BLaER1 treated with 17β-estradiol and CSF1 and Interleukin-3, amounts not matched to agents 10 nM and 100 nM (cell line): Measurements from ENCODE around the gene KCNJ11.

Experiments used
- H3K27ac ChIP-seq, 11 experiments: shearing (Covaris generic); formaldehyde crosslinking; 2 replicates each; pipeline ENCODE4 v1.8.1; 2022
- H3K27me3 ChIP-seq, 11 experiments: shearing (Covaris generic); formaldehyde crosslinking; 2 replicates each; pipeline ENCODE4 v1.8.1; 2022
- H3K36me3 ChIP-seq, 11 experiments: shearing (Covaris generic); formaldehyde crosslinking; 2 replicates each; pipeline ENCODE4 v1.8.1; 2022
- H3K4me1 ChIP-seq, 10 experiments: shearing (Covaris generic); formaldehyde crosslinking; 2 replicates each; pipeline ENCODE4 v1.8.1; 2022
- H3K4me2 ChIP-seq, 11 experiments: shearing (Covaris generic); formaldehyde crosslinking; 2 replicates each; pipeline ENCODE4 v1.8.1; 2022
- H3K4me3 ChIP-seq, 10 experiments: shearing (Covaris generic); formaldehyde crosslinking; 2 replicates each; pipeline ENCODE4 v1.8.1; 2022
- H3K9ac ChIP-seq, 11 experiments: shearing (Covaris generic); formaldehyde crosslinking; 2 replicates each; pipeline ENCODE4 v1.8.1; 2022
- H3K9me3 ChIP-seq, 11 experiments: shearing (Covaris generic); formaldehyde crosslinking; replicated peaks in 1 of 11; 2 replicates each; pipeline ENCODE4 v1.8.1; 2022
- H4K20me1 ChIP-seq, 11 experiments: shearing (Covaris generic); formaldehyde crosslinking; 2 replicates each; pipeline ENCODE4 v1.8.1; 2022
- Cebpa-rat ChIP-seq, 11 experiments: shearing (Covaris generic); IDR thresholded peaks; 2 replicates each; pipeline ENCODE4 v1.8.1; 2022

KCNJ11 gene

GRCh38 chr11:17412488-17413180, 24.2 kb upstream of the KCNJ11 start:
- no peaks in the 10 kb centered on the region for H3K36me3 ChIP-seq
- no peaks in the 10 kb centered on the region for H4K20me1 ChIP-seq
- no peaks in the 10 kb centered on the region for H3K9me3 ChIP-seq
- H3K4me2 ChIP-seq: no peak overlapping the region
- H3K27ac ChIP-seq: no peak overlapping the region
- no peak overlapping the region for H3K4me3 ChIP-seq
- TF ChIP-seq Cebpa-rat (IDR thresholded peaks at IDR 0.05): no peak
- H3K4me1 ChIP-seq: peaks cover 8 to 31% (median 22%) of the 10 kb centered on the region in 10 experiments; a peak in 18 of 20 replicates
- H3K27me3 ChIP-seq: no peaks in the 10 kb centered on the region
- no peak overlapping the region for H3K9ac ChIP-seq

GRCh38 chr11:17411418-17411817, 23.0 kb upstream of the KCNJ11 start:
- Histone ChIP-seq H3K27ac (no peak overlapping the region), H4K20me1 (no peaks in the 10 kb centered on the region), H3K9ac (0 out of 22 replicates have a peak overlapping the region, but pooled peaks of 1 of the 11 experiments have one; percentile 14), H3K4me2 (peak overlapping the region; percentile 2 to 63 (median 47); a peak in 21 of 22 replicates), H3K9me3 (no peaks in the 10 kb centered on the region), H3K4me3 (no peak overlapping the region), H3K36me3 (no peaks in the 10 kb centered on the region), H3K27me3 (no peaks in the 10 kb centered on the region), H3K4me1 (peaks cover 8 to 43% (median 34%) of the 10 kb centered on the region in 10 experiments)
- TF ChIP-seq Cebpa-rat (IDR thresholded peaks at IDR 0.05): no peak

- H3K9ac ChIP-seq: no peak overlapping the region; a peak in 1 of 22 replicates
- H3K4me2 ChIP-seq: peak overlapping the region; percentile 2 to 63 (median 47); a peak in 21 of 22 replicates
- no peaks in the 10 kb centered on the region for H4K20me1 ChIP-seq
- H3K27ac ChIP-seq: no peak overlapping the region
- no peaks in the 10 kb centered on the region for H3K27me3 ChIP-seq
- no peaks in the 10 kb centered on the region for H3K9me3 ChIP-seq
- no peak overlapping the region for H3K4me3 ChIP-seq
- peaks cover 12 to 49% (median 40%) of the 10 kb centered on the region in 10 experiments for H3K4me1 ChIP-seq
- no peak for TF ChIP-seq Cebpa-rat (IDR thresholded peaks at IDR 0.05)
- H3K36me3 ChIP-seq: no peaks in the 10 kb centered on the region
Measured at GRCh38 chr11:17410606-17411379, 22.3 kb upstream of the KCNJ11 start.

GRCh38 chr11:17408641-17409040, 20.2 kb upstream of the KCNJ11 start:
- Histone ChIP-seq H3K4me2 (no peak overlapping the region), H3K27ac (no peak overlapping the region), H3K9ac (no peak overlapping the region), H3K9me3 (no peaks in the 10 kb centered on the region), H3K27me3 (no peaks in the 10 kb centered on the region), H4K20me1 (no peaks in the 10 kb centered on the region), H3K4me3 (no peak overlapping the region), H3K4me1 (peaks cover 25 to 58% (median 54%) of the 10 kb centered on the region in 10 experiments), H3K36me3 (no peaks in the 10 kb centered on the region)
- TF ChIP-seq Cebpa-rat (IDR thresholded peaks at IDR 0.05): no peak

DNA sequence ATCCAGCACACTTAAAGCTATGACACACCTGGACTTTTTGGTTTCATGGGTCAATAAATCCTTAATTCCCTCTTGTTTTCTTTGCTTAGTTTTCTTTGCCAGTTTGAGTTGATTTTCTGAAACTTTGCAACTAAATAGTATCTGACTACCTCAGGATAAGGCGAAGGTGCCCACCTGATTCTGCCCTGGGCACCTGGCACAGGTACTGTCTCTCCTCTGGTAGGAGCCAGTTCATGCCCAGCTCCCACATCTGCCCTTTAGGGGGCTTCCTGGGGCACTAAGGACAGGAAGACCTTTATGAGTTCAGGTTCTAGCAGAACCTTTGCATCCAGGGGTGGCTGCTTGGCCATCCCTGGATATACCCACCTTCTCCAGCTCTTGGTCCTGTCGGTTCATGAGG, 19.6 kb upstream of the KCNJ11 start:
- Histone ChIP-seq H3K27ac (no peak overlapping the region), H3K36me3 (no peaks in the 10 kb centered on the region), H3K9me3 (no peaks in the 10 kb centered on the region), H3K27me3 (no peaks in the 10 kb centered on the region), H3K9ac (no peak overlapping the region), H3K4me3 (no peak overlapping the region), H3K4me1 (peaks cover 25 to 62% (median 57%) of the 10 kb centered on the region in 10 experiments), H3K4me2 (peak overlapping the region in 4 of 11 experiments; percentile 83 to 92 (median 84); a peak in 7 of 22 replicates), H4K20me1 (no peaks in the 10 kb centered on the region)
- TF ChIP-seq Cebpa-rat (IDR thresholded peaks at IDR 0.05): no peak

- Histone ChIP-seq H3K9me3 (no peaks in the 10 kb centered on the region), H3K4me3 (no peak overlapping the region), H3K27me3 (no peaks in the 10 kb centered on the region), H3K36me3 (no peaks in the 10 kb centered on the region), H3K27ac (peak overlapping the region in 4 of 11 experiments; percentile 63 to 71 (median 68); a peak in 2 of 22 replicates), H3K4me2 (peak overlapping the region; percentile 3 to 92 (median 83); a peak in 18 of 22 replicates), H3K4me1 (peaks cover 25 to 65% (median 57%) of the 10 kb centered on the region in 10 experiments), H3K9ac (no peak overlapping the region), H4K20me1 (no peaks in the 10 kb centered on the region)
- TF ChIP-seq Cebpa-rat (IDR thresholded peaks at IDR 0.05): no peak
Measured at GRCh38 chr11:17407575-17407974, 19.1 kb upstream of the KCNJ11 start.

- Histone ChIP-seq H3K9me3 (no peaks in the 10 kb centered on the region), H3K27ac (peak overlapping the region in 8 of 11 experiments; percentile 8 to 81 (median 70); a peak in 12 of 22 replicates), H3K36me3 (no peaks in the 10 kb centered on the region), H3K4me1 (peaks cover 25 to 73% (median 63%) of the 10 kb centered on the region in 10 experiments), H4K20me1 (no peaks in the 10 kb centered on the region), H3K9ac (0 out of 22 replicates have a peak overlapping the region, but pooled peaks of 3 of the 11 experiments have one; percentile 1 to 66 (median 62)), H3K4me2 (peak overlapping the region; percentile 3 to 92 (median 83); a peak in 19 of 22 replicates), H3K4me3 (no peak overlapping the region), H3K27me3 (no peaks in the 10 kb centered on the region)
- TF ChIP-seq Cebpa-rat (IDR thresholded peaks at IDR 0.05): no peak
Measured at GRCh38 chr11:17406818-17407149, 18.3 kb upstream of the KCNJ11 start.

DNA sequence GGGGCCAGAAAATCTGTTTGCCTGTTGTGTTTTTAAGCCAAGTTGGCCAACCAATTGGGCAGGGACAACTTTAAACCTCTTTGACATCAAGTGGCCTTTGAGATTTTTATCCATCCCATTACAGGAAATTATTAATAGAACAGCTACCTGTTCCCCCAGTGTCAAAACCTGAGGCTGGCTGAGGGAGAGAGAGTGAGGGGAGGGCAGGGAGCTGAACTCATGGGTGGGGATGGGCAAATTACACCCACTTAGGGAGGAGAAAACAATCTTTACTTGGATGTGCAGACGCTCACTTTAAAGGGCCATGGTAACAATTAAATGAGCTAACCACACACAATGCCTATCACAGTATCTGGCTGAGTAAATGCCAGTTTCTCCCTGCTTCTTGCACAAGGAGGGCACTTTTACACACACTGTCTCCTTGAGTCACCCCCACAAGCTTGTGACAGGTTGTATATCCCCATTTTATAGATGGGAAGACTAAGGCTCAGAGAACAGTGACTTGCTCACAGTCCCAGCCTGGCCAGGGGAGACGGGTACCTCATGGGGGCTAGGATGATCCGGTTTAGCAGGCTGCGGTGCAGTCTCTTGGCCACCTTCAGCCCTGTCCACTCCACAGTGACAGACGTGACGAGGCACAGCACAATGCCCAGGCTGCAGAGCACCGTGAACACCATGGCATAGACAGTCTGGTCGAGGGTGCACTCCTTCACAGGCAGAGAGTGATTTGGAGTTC, 17.8 kb upstream of the KCNJ11 start:
- H3K36me3 ChIP-seq: no peaks in the 10 kb centered on the region

More for the DNA sequence above, 17.8 kb upstream of the KCNJ11 start:
- H3K4me1 ChIP-seq: peaks cover 23 to 75% (median 65%) of the 10 kb centered on the region in 10 experiments
- TF ChIP-seq Cebpa-rat (IDR thresholded peaks at IDR 0.05): no peak
- no peaks in the 10 kb centered on the region for H3K27me3 ChIP-seq
- no peaks in the 10 kb centered on the region for H3K9me3 ChIP-seq
- peak overlapping the region; percentile 65 to 92 (median 83) for H3K4me2 ChIP-seq
- H3K4me3 ChIP-seq: peak overlapping the region in 2 of 10 experiments; percentile 18 to 37; a peak in 2 of 20 replicates
- no peaks in the 10 kb centered on the region for H4K20me1 ChIP-seq
- peak overlapping the region in 10 of 11 experiments; percentile 27 to 69 (median 60); a peak in 16 of 22 replicates for H3K9ac ChIP-seq
- H3K27ac ChIP-seq: peak overlapping the region in 10 of 11 experiments; percentile 54 to 81 (median 72); a peak in 20 of 22 replicates
